Measurements from ENCODE around the gene RPL7L1. TPM values are rescaled to one million over a fixed set of nuclear protein-coding genes. Genes with fewer than 3 reads are reported as not detected.
"Not testable (repeated sequence)": the region's sequence is repeated elsewhere in the genome, so short reads cannot be mapped to it uniquely, and the experiment has no call there.

Gene RPL7L1
- total RNA-seq, 4 donors from 2014 or later: 66.8 to 82.2 (median 76.9) TPM

DNA sequence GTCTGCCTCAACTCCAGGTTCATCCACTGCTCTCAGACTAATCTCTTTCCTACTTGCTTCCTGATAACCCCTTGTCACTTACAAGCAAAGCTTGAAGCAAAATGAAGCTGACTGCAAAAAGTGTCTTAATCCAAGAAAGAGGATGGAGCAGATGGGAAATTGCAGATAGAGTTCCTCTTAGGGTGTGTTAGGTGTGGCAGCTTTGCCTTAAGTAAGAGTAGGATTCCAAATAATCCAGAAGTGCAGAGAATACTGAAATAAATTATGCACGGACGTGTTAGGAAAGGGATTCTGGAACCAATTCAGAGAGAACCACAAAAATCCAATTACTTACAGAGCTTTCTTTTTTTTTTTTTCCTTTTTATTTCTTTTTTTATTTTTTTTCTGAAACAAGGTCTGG lies 6.1 kb upstream of the RPL7L1 start:
- Histone ChIP-seq H3K9me3 (no peaks in the 10 kb centered on the region), H3K27me3 (no peaks in the 10 kb centered on the region), H3K27ac (replicated peaks in 1 of 4) (no peak overlapping the region), H3K4me3 (no peak overlapping the region), H3K36me3 (peaks cover 0 to 17% (median 12%) of the 10 kb centered on the region in 4 donors), H3K4me1 (peaks cover 3 to 10% (median 8%) of the 10 kb centered on the region in 4 donors)
- intact Hi-C loops (cut with DNase I): loop anchor here (10.0 kb wide), 1 partner anchor 49 kb away; no protein-coding TSS in a partner anchor
- TF ChIP-seq POLR2AphosphoS5 (IDR thresholded peaks at IDR 0.05) (no peak), EP300 (IDR thresholded peaks at IDR 0.05) (no peak), POLR2A (IDR thresholded peaks at IDR 0.05; ENCODE audit: low read depth) (no peak)
- TF ChIP-seq, protein P1, sequence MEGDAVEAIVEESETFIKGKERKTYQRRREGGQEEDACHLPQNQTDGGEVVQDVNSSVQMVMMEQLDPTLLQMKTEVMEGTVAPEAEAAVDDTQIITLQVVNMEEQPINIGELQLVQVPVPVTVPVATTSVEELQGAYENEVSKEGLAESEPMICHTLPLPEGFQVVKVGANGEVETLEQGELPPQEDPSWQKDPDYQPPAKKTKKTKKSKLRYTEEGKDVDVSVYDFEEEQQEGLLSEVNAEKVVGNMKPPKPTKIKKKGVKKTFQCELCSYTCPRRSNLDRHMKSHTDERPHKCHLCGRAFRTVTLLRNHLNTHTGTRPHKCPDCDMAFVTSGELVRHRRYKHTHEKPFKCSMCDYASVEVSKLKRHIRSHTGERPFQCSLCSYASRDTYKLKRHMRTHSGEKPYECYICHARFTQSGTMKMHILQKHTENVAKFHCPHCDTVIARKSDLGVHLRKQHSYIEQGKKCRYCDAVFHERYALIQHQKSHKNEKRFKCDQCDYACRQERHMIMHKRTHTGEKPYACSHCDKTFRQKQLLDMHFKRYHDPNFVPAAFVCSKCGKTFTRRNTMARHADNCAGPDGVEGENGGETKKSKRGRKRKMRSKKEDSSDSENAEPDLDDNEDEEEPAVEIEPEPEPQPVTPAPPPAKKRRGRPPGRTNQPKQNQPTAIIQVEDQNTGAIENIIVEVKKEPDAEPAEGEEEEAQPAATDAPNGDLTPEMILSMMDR (IDR thresholded peaks at IDR 0.05): no peak
- no peak for DNase-seq (ENCODE audit: extremely low spot score)
- 55% methylated on average over 2 of the region's 2 CpGs for WGBS

DNA sequence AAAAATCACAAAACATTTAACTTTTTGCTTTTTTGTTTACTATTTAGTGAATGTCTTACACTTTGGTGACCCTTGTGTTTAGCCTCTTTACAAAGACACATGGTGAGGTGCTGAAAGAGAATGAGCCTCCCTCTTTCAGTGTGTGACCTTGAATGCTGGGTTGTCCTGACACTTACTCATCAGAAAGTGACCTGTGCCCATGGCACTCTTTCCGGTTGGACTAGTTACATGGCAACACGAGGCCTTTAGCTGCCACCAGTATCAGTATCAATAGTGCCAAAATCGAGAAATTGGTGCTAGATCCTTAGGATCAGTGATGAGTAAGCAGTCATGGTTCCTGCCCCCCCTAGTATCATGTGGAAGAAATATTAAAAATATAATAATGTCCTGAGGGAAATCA lies 1.7 kb upstream of the RPL7L1 start:
- no peak for TF ChIP-seq POLR2AphosphoS5 (IDR thresholded peaks at IDR 0.05)
- TF ChIP-seq, protein P1 (IDR thresholded peaks at IDR 0.05): no peak
- TF ChIP-seq EP300 (IDR thresholded peaks at IDR 0.05): no peak
- no peak for TF ChIP-seq POLR2A (IDR thresholded peaks at IDR 0.05; ENCODE audit: low read depth)
- no peak for DNase-seq (ENCODE audit: extremely low spot score)
- Histone ChIP-seq H3K4me1 (peaks cover 29 to 40% (median 37%) of the 10 kb centered on the region in 4 donors), H3K27ac (replicated peaks in 1 of 4) (peak overlapping the region in 3 of 4 donors; percentile 30 to 51 (median 33)), H3K4me3 (no peak overlapping the region), H3K36me3 (peaks cover under 1 to 19% (median 12%) of the 10 kb centered on the region in 4 donors), H3K9me3 (no peaks in the 10 kb centered on the region), H3K27me3 (no peaks in the 10 kb centered on the region)
- WGBS: 77% methylated on average over 3 of the region's 3 CpGs
- intact Hi-C loops (cut with DNase I): loop anchor here (2.0 to 10.0 kb wide), 4 partner anchors 53 to 215 kb away; partner anchors contain the start of gene TBCC

DNA sequence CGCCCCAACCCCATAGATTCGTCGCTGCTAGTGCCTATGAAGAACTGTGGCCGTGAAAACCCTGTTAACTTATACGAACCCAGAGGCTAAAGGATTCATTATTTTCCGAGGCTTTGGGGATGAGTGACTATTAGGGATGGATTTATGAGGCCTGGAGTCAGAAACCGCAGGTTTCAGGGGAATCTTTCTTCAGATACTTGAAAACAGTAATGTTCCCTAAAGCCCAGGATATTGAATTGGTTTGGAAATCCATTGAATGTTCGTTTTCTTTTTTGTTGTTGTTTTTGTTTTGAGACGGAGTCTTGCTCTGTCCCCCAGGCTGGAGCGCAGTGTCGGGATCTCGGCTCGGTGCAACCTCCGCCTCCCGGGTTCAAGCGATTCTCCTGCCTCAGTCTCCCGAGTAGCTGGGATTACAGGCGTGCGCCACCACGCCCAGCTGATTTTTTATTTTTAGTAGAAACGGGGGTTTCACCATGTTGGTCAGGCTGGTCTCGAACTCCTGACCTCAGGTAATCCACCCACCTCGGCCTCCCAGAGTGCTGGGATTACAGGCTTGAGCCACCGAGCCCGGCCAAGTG lies 913 bp downstream of the RPL7L1 start:
- intact Hi-C loops (cut with DNase I); H3K9me3 ChIP-seq; DNase-seq (ENCODE audit: extremely low spot score); H3K27me3 ChIP-seq: not testable (repeated sequence)
- Histone ChIP-seq H3K27ac (replicated peaks in 1 of 4) (peak overlapping the region; percentile 88 to 93 (median 91)), H3K4me1 (peaks cover 32 to 44% (median 42%) of the 10 kb centered on the region in 4 donors), H3K36me3 (peaks cover 27 to 45% (median 37%) of the 10 kb centered on the region in 4 donors), H3K4me3 (peak overlapping the region; percentile 56 to 87 (median 70))
- WGBS: 25% methylated on average over 21 of the region's 25 CpGs

DNA sequence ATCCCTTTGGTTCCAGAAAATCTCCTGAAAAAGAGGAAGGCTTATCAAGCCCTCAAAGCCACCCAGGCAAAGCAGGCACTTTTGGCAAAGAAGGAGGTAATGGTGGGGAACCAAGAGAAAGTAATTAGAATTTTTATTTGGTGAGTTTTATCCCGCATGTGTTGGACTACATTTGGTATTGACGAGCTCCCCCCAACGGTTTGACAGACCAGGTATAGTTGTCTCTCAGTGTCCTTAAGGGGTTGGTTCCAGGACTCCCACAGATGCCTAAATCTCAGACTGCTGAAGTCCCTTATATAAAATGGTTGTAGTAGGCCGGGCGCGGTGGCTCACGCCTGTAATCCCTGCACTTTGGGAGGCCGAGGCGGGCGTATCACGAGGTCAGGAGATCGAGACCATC lies 1.5 kb downstream of the RPL7L1 start:
- Histone ChIP-seq H3K27ac (replicated peaks in 1 of 4) (peak overlapping the region in 3 of 4 donors; percentile 88 to 93 (median 90)), H3K4me3 (peak overlapping the region; percentile 56 to 87 (median 70)), H3K36me3 (peaks cover 32 to 51% (median 43%) of the 10 kb centered on the region in 4 donors), H3K4me1 (peaks cover 32 to 44% (median 42%) of the 10 kb centered on the region in 4 donors)
- DNase-seq (ENCODE audit: extremely low spot score); intact Hi-C loops (cut with DNase I); H3K9me3 ChIP-seq; H3K27me3 ChIP-seq: not testable (repeated sequence)
- 98% methylated on average over 9 of the region's 12 CpGs for WGBS

DNA sequence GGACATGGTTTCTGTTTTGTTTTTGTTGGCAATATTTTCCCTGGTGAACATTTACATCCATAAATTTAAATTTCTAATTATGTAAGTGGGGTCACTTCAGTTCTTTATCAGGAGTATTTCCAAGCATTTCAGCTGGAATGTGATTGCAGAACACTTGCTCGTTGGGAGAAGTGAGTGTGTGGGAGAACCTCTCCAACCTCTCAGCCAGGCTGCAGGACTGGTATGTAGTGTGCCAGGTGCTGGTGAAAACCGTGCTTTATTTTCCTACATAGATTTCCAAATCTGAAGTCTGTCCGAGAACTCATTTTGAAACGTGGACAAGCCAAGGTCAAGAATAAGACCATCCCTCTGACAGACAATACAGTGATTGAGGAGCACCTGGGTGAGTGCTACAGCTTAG lies 6.3 kb downstream of the RPL7L1 start:
- no peak for DNase-seq (ENCODE audit: extremely low spot score)
- WGBS: 84% methylated on average over 4 of the region's 4 CpGs

DNA sequence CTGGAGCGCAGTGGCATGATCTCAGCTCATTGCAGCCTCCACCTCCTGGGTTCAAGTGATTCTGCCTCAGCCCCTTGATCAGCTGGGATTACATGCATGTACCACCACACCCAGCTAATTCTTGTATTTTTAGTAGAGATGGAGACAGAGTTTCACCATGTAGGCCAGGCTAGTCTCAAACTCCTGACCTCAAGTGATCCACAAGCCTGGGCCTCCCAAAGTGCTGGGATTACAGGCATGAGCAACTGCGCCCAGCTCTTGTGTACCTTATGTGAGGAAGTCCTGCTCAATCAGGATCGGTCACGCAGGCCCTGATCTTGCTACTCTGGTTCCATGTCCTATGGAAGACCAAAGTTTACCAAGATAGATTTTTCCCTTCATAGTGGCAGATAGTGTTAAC lies 8.8 kb downstream of the RPL7L1 start:
- H3K27ac ChIP-seq (replicated peaks in 1 of 4); DNase-seq (ENCODE audit: extremely low spot score); H3K27me3 ChIP-seq; H3K4me3 ChIP-seq; H3K9me3 ChIP-seq; intact Hi-C loops (cut with DNase I): not testable (repeated sequence)
- 89% methylated on average over 4 of the region's 4 CpGs for WGBS
- Histone ChIP-seq H3K36me3 (peaks cover 42 to 54% (median 48%) of the 10 kb centered on the region in 4 donors), H3K4me1 (peaks cover 6 to 22% (median 20%) of the 10 kb centered on the region in 4 donors)

More for the DNA sequence above, 6.3 kb downstream of the RPL7L1 start:
- H3K27ac ChIP-seq (replicated peaks in 1 of 4): no peak overlapping the region
- no peaks in the 10 kb centered on the region for H3K27me3 ChIP-seq
- peaks cover 48 to 78% (median 64%) of the 10 kb centered on the region in 4 donors for H3K36me3 ChIP-seq
- peaks cover 24 to 36% (median 35%) of the 10 kb centered on the region in 4 donors for H3K4me1 ChIP-seq
- no peaks in the 10 kb centered on the region for H3K9me3 ChIP-seq
- TF ChIP-seq, protein P1 (IDR thresholded peaks at IDR 0.05): no peak
- TF ChIP-seq EP300 (IDR thresholded peaks at IDR 0.05) (no peak), POLR2A (IDR thresholded peaks at IDR 0.05; ENCODE audit: low read depth) (no peak), POLR2AphosphoS5 (IDR thresholded peaks at IDR 0.05) (no peak)
- intact Hi-C loops (cut with DNase I): no loop called here
- no peak overlapping the region for H3K4me3 ChIP-seq

Measured in esophagus muscularis mucosa (tissue), 4 donors.